Suprapubic skin (tissue), 4 donors: ENCODE results near the gene MEX3A.

Experiments used
- POLR2A ChIP-seq, 2 donors: fragments of 450-650 bp; IDR thresholded peaks; one replicate each; pipeline ENCODE4 v1.6.1; 2017; ENCODE audit warnings: antibody characterized with exemption in 2 of 2, mild to moderate bottlenecking in 2 of 2, moderate library complexity in 2 of 2
- POLR2AphosphoS5 ChIP-seq, 3 donors: sonication (generic); formaldehyde crosslinking; IDR thresholded peaks; one replicate each; pipeline ENCODE4 v1.6.1; 2017; ENCODE audit warnings: antibody characterized with exemption in 3 of 3
- TF ChIP-seq, protein P1 (sequence below), 2 donors: fragments of 200-600 bp in 1 of 2; fragments of 450-650 bp in 1 of 2; sonication (generic) in 1 of 2; IDR thresholded peaks; one replicate each; pipeline ENCODE4 v1.5.1; 2016 to 2019; ENCODE audit warnings: antibody characterized with exemption in 2 of 2, mild to moderate bottlenecking in 1 of 2, moderate library complexity in 1 of 2

DNA sequence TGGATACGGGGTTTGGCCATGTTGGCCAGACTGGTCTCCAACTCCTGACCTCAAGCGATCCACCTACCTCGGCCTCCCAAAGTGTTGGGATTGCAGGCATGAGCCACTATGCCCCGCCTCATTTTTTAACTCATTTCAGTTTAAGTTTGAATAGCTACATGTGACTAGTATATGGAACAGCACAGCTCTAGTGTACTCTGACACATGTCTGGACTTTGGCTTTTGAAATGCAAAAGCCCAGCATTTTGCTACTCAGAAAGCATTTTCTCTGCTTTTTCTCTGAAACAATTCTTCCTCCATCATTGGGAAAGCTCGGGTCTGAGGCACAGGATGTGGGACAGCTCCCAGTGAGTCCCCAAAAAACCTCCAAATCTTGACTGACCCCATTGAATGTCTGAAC, 57.5 kb downstream of the MEX3A start:
- TF ChIP-seq, protein P1, sequence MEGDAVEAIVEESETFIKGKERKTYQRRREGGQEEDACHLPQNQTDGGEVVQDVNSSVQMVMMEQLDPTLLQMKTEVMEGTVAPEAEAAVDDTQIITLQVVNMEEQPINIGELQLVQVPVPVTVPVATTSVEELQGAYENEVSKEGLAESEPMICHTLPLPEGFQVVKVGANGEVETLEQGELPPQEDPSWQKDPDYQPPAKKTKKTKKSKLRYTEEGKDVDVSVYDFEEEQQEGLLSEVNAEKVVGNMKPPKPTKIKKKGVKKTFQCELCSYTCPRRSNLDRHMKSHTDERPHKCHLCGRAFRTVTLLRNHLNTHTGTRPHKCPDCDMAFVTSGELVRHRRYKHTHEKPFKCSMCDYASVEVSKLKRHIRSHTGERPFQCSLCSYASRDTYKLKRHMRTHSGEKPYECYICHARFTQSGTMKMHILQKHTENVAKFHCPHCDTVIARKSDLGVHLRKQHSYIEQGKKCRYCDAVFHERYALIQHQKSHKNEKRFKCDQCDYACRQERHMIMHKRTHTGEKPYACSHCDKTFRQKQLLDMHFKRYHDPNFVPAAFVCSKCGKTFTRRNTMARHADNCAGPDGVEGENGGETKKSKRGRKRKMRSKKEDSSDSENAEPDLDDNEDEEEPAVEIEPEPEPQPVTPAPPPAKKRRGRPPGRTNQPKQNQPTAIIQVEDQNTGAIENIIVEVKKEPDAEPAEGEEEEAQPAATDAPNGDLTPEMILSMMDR (IDR thresholded peaks at IDR 0.05): no peak
- TF ChIP-seq POLR2AphosphoS5 (IDR thresholded peaks at IDR 0.05): no peak
- no peak for TF ChIP-seq POLR2A (IDR thresholded peaks at IDR 0.05)
